GM21737 (cell line): ENCODE measurements around the gene SIAH2.
"Not testable (repeated sequence)": the region's sequence is repeated elsewhere in the genome, so short reads cannot be mapped to it uniquely, and the experiment has no call there.

Experiments used
- ATAC-seq: cut with Tn5 transposase; IDR thresholded peaks from one replicate; pipeline ENCODE4 v1.9.1; 2021; ENCODE audit warnings: mild to moderate bottlenecking, moderate library complexity; ENCODE audit not compliant: unreplicated experiment

The SIAH2 gene, protein sequence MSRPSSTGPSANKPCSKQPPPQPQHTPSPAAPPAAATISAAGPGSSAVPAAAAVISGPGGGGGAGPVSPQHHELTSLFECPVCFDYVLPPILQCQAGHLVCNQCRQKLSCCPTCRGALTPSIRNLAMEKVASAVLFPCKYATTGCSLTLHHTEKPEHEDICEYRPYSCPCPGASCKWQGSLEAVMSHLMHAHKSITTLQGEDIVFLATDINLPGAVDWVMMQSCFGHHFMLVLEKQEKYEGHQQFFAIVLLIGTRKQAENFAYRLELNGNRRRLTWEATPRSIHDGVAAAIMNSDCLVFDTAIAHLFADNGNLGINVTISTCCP

GRCh38 chr3:150763122-150763840 lies at the start of gene SIAH2:
TSS of gene SIAH2 (minus strand) at chr3:150763169. CDS start at chr3:150762849, 320 bp downstream.
- ATAC-seq: peak; percentile 59

DNA sequence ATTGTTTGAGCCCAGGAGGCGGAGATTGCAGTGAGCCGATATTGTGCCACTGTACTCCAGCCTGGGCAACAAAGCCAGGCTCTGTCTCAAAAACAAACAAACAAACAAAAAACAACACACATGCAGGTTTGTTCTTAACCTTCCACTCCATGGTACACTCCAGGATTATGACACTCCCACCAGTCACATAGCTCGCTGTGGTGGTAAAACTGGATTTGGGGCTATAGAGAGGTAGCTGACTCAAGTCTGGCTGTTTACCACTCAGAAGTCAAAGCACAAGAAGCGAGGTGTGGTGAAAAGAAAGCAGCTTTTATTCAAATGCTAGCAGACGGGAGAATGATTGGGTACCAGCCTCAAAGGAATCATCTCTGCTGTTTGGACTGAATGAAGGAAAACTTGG lies 49.0 kb upstream of the SIAH2 start:
- no peak for ATAC-seq

- ATAC-seq: no peak
Measured at GRCh38 chr3:150810641-150811040, 47.7 kb upstream of the SIAH2 start.

GRCh38 chr3:150806185-150806835 lies 43.3 kb upstream of the SIAH2 start:
- ATAC-seq: no peak

GRCh38 chr3:150805354-150805753 lies 42.4 kb upstream of the SIAH2 start:
- ATAC-seq: no peak

GRCh38 chr3:150803440-150803985 lies 40.5 kb upstream of the SIAH2 start:
- ATAC-seq: no peak

- ATAC-seq: no peak
Measured at GRCh38 chr3:150800722-150801121, 37.8 kb upstream of the SIAH2 start.

- no peak for ATAC-seq
Measured at GRCh38 chr3:150798122-150798618, 35.2 kb upstream of the SIAH2 start.

DNA sequence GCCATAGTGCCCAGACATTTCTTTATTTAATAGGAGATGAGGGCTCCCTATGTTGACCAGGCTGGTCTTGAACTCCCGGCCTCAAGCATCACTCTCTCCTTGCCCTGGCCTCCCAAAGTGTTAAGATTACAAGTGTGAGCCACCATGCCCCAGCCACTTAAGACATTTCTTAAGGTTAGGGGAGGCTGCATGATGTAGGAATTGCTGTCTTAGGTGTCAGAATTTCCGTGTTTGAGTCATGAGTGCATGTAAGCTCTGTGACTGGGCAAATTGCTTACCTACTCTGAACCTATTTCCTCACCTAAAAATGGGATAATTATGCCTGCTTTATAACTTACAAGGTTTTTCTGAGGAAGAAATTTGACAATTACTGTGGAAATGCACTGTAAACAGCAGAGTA lies 34.2 kb upstream of the SIAH2 start:
- ATAC-seq: no peak

DNA sequence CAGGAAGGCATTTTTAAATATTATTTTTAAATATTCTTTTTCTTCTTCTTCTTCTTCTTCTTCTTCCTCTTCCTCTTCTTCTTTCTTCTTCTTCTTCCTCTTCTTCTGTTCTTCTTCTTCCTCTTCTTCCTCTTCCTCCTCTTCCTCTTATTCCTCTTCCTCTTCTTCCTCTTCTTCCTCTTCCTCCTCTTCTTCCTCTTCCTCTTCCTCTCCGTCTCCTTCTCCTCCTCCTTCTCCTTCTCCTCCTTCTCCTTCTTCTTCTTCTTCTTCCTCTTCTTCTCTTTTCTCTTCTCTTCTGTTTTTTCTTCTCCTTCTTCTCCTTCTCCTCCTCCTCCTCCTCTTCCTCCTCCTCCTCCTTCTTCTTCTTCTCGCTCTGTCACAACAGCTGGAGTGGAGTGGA lies 33.6 kb upstream of the SIAH2 start:
- ATAC-seq: not testable (repeated sequence)

DNA sequence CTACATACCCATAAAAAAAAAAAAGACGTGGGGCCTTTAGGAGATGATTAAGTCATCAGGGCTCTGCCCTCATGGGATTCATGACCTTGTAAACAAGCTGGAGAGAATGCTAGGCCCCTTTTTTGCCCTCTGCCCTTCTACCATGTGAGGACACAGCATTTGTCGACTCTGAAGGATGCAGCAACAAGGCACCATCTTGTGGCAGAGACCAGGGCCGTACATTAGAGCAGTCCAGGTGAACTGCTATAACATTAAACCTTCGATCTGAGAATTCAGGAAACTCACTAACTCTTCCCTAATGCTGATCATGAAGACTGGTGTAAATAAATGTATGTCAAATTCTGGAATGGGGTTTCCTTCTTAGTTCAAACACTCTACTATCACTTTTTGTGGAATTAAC lies 30.7 kb upstream of the SIAH2 start:
- ATAC-seq: no peak

DNA sequence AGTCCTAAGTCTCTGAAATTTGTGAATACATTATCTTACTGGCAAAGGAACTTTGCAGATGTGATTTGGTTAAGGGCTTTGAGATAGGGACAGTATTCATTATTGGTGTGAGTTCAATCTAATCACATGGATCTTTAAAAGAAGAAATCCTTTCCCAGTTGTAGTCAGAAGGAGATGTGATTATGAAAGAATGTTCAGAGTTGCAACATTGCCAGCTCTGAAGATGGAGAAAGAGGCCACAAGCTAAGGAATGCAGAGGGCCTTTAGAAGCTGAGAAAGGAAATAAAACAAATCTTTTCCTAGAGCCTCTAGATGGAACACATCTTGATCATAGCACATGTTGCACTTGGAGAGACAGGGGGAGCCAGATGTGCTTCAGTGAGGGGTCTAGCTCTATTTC lies 27.7 kb upstream of the SIAH2 start:
- ATAC-seq: no peak

GRCh38 chr3:150789451-150789850 lies 26.5 kb upstream of the SIAH2 start:
- ATAC-seq: no peak

GRCh38 chr3:150787741-150788370 lies 24.9 kb upstream of the SIAH2 start:
- ATAC-seq: peak; percentile 64

GRCh38 chr3:150786791-150787190 lies 23.8 kb upstream of the SIAH2 start:
- ATAC-seq: no peak

- ATAC-seq: no peak
Measured at GRCh38 chr3:150784747-150785125, 21.8 kb upstream of the SIAH2 start.

DNA sequence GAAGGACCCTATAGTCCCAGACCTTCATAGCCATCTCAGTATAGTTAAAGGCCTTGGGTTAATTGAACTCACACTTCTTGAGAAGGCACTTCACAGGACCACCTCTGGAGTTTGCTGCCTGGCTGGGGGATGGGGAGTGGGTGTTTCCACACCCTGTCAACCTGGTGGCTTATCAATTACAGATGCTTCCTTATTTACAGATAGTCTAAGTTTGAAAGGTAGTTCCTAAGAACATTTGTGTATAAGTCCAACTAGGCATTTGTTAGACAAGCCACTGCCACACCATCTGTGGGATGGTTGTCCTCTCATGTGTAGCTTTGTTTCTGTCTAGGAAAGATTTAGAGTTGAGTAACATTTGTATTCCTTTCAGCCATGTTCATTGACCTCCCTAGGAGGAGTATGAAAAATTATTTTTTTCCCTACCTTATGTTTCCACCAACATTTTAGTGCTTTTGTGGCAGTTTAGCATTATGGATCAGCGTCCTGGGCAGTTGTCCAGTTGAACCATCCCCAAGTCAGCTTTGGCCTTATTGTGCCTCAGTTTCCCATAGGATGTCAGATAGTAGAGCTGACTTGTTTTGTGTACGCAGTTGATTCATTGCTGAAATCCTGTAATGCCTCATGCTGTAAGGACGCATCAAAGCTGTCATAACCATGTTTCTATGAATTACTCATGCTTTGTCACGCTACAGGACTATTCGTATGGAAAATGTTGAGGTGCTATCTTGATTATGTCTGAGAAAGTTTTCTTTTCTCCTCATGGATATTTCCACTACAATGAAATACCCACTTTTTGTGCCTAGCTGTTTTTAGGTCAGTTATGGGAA lies 21.2 kb upstream of the SIAH2 start:
- peak; percentile 62 for ATAC-seq

GRCh38 chr3:150783316-150783715 lies 20.3 kb upstream of the SIAH2 start:
- ATAC-seq: no peak

- no peak for ATAC-seq
Measured at GRCh38 chr3:150779402-150779858, 16.5 kb upstream of the SIAH2 start.

- ATAC-seq: no peak
Measured at GRCh38 chr3:150778793-150779401, 15.9 kb upstream of the SIAH2 start.
